ENCODE results near the gene ZNF641.
"Not testable (repeated sequence)": the region's sequence is repeated elsewhere in the genome, so short reads cannot be mapped to it uniquely, and the experiment has no call there.

The ZNF641 gene

GRCh38 chr12:48334808-48335207, 15.9 kb downstream of the ZNF641 start:
- no peak for DNase-seq (ENCODE audit: low read depth, low spot score)

- DNase-seq (ENCODE audit: low read depth, low spot score): not testable (repeated sequence)
Observed at GRCh38 chr12:48333680-48334079, 17.0 kb downstream of the ZNF641 start.

GRCh38 chr12:48331399-48331798, 19.3 kb downstream of the ZNF641 start:
- no peak for DNase-seq (ENCODE audit: low read depth, low spot score)

GRCh38 chr12:48329199-48329939, 21.4 kb downstream of the ZNF641 start:
- no peak for DNase-seq (ENCODE audit: low read depth, low spot score)

GRCh38 chr12:48316491-48316890, 34.2 kb downstream of the ZNF641 start:
- DNase-seq (ENCODE audit: low read depth, low spot score): no peak

- no peak for DNase-seq (ENCODE audit: low read depth, low spot score)
Observed at GRCh38 chr12:48311313-48311712, 39.4 kb downstream of the ZNF641 start.

- no peak for DNase-seq (ENCODE audit: low read depth, low spot score)
Observed at GRCh38 chr12:48307269-48307668, 43.5 kb downstream of the ZNF641 start.

- no peak for DNase-seq (ENCODE audit: low read depth, low spot score)
Observed at GRCh38 chr12:48305190-48305589, 45.5 kb downstream of the ZNF641 start.

- no peak for DNase-seq (ENCODE audit: low read depth, low spot score)
Observed at GRCh38 chr12:48302161-48302911, 48.4 kb downstream of the ZNF641 start.

GRCh38 chr12:48300774-48301173, 49.9 kb downstream of the ZNF641 start:
- DNase-seq (ENCODE audit: low read depth, low spot score): no peak

- DNase-seq (ENCODE audit: low read depth, low spot score): peak; percentile 29
Observed at GRCh38 chr12:48296586-48297282, 54.0 kb downstream of the ZNF641 start.

- DNase-seq (ENCODE audit: low read depth, low spot score): no peak
Observed at GRCh38 chr12:48292040-48292439, 58.7 kb downstream of the ZNF641 start.

GRCh38 chr12:48291511-48291910, 59.2 kb downstream of the ZNF641 start:
- no peak for DNase-seq (ENCODE audit: low read depth, low spot score)

GRCh38 chr12:48288387-48289268, 62.1 kb downstream of the ZNF641 start:
- DNase-seq (ENCODE audit: low read depth, low spot score): no peak

Data from smooth muscle cell of the brain vasculature (primary cell).